NCI-H1105 (cell line): ENCODE results near the gene NR1D2.

ENCODE experiments used
- DNase-seq: peaks from one replicate; lab custom pipeline; 2025; lab: John Stamatoyannopoulos, UW

The NR1D2 gene

GRCh38 chr3:23966328-23966727 is 21.2 kb downstream of the NR1D2 start:
- no peak for DNase-seq

GRCh38 chr3:23968463-23969184 is 23.5 kb downstream of the NR1D2 start:
- no peak for DNase-seq

GRCh38 chr3:23969393-23969792 is 24.3 kb downstream of the NR1D2 start:
- DNase-seq: no peak

GRCh38 chr3:23971684-23972083 is 26.6 kb downstream of the NR1D2 start:
- no peak for DNase-seq

GRCh38 chr3:23976555-23976954 is 31.5 kb downstream of the NR1D2 start:
- no peak for DNase-seq

GRCh38 chr3:23979569-23979968 is 34.5 kb downstream of the NR1D2 start:
- DNase-seq: no peak

GRCh38 chr3:23981136-23981535 is 36.0 kb downstream of the NR1D2 start:
- DNase-seq: no peak

GRCh38 chr3:23981955-23982354 is 36.9 kb downstream of the NR1D2 start:
- DNase-seq: no peak

GRCh38 chr3:23984934-23985333 is 39.8 kb downstream of the NR1D2 start:
- DNase-seq: no peak

GRCh38 chr3:23985747-23986544 is 40.9 kb downstream of the NR1D2 start:
- DNase-seq: no peak

GRCh38 chr3:23987356-23987755 is 42.3 kb downstream of the NR1D2 start:
- no peak for DNase-seq

- DNase-seq: no peak
Observed at GRCh38 chr3:23991306-23991682, 46.2 kb downstream of the NR1D2 start.

- DNase-seq: peak; percentile 65
Observed at GRCh38 chr3:23991683-23992628, 46.9 kb downstream of the NR1D2 start.

GRCh38 chr3:23993556-23994243 is 48.6 kb downstream of the NR1D2 start:
- DNase-seq: no peak

- no peak for DNase-seq
Observed at GRCh38 chr3:23994244-23994569, 49.1 kb downstream of the NR1D2 start.

- DNase-seq: no peak
Observed at GRCh38 chr3:23995219-23995618, 50.1 kb downstream of the NR1D2 start.

GRCh38 chr3:23996095-23996524 is 51.0 kb downstream of the NR1D2 start:
- no peak for DNase-seq

- DNase-seq: no peak
Observed at GRCh38 chr3:23999012-23999641, 54.0 kb downstream of the NR1D2 start.

- no peak for DNase-seq
Observed at GRCh38 chr3:24002129-24002528, 57.0 kb downstream of the NR1D2 start.

GRCh38 chr3:24003466-24003865 is 58.4 kb downstream of the NR1D2 start:
- no peak for DNase-seq

- DNase-seq: no peak
Observed at GRCh38 chr3:24004171-24004938, 59.3 kb downstream of the NR1D2 start.
